Activated naive CD8-positive, alpha-beta T cell treated with anti-CD3 and anti-CD28 coated beads, Interleukin-2, amount 50 U/mL, for 16 hours (primary cell): Measurements from ENCODE around the gene PDGFD.

Experiments
- DNase-seq: peaks from one replicate; pipeline ENCODE4 v3.0.0-alpha.2; 2020; ENCODE audit warnings: low read depth, low spot score

The PDGFD gene

DNA sequence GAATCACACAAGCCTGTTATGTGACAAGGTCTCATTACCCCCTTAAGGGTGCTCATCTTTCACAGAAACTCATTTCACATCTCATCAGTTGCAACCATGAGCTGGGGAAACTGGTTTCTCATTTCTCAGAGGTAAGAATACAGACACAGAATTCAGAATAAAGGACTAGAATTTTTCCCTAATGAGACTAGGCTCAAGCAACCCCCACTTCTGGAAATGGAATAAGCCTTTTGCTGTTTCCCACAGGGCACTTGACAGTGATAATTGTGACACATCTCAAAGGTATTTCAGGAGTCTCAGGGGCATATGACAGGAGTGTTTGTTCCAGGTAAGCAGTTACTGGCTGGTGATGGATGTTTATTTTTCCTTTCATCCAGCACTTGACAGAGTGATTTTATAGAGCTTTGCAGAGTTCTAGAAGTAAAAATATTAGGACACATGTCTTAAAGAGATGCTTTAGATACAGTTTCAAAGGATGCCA, 240.5 kb downstream of the PDGFD start:
- no peak for DNase-seq

DNA sequence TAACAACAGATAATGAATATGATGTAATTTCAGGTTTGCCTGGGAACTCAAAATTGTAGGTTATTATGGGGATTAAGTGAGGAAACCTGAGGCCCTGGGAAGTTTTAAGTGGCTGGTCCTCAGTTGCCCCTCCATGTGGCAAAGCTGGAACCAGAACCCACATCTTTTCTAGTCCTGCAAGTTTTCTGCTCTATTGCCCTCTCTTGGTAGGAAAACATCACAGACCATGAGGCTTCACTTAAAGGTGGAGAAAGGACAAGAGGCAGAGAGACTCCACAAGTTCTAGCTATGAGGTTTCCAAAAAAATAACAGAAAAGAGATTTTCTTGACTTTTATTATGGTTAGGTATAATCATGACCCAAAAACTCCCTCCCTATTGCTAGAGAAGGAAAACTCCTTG, 243.0 kb downstream of the PDGFD start:
- DNase-seq: no peak

DNA sequence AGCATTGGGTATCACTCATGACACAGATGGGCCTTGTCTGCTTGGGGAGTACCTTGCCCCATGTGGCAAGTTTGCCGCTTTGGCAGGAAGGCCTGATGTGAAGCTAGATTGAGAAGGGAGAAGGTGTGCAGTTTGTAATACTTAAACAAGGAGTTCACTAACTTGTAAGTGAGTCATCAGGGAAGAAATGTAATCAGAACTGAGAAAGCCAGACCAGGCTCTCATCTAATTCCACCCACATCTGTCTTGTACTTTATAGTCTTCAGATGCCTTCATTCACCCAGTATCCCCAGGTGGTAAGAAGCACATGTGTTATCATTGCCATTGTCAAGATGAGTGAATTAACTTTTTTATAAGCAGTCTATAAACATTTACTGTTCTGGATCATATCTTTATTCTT, 243.5 kb downstream of the PDGFD start:
- no peak for DNase-seq

DNA sequence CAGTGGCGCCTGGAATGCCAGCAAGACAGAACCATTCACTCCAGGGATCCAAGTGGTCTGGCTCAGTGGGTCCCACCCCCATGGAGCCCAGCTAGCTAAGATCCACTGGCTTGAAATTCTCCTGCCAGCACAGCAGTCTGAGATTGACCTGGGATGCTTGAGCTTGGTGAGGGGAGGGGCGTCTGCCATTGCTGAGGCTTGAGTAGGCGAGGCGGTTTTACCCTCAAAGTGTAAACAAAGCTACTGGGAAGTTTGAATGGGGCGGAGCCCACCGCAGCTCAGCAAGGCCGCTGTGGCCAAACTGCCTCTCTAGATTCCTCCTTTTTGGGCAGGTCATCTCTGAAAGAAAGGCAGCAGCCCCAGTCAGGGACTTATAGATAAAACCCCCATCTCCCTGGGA, 253.2 kb downstream of the PDGFD start:
- no peak for DNase-seq

DNA sequence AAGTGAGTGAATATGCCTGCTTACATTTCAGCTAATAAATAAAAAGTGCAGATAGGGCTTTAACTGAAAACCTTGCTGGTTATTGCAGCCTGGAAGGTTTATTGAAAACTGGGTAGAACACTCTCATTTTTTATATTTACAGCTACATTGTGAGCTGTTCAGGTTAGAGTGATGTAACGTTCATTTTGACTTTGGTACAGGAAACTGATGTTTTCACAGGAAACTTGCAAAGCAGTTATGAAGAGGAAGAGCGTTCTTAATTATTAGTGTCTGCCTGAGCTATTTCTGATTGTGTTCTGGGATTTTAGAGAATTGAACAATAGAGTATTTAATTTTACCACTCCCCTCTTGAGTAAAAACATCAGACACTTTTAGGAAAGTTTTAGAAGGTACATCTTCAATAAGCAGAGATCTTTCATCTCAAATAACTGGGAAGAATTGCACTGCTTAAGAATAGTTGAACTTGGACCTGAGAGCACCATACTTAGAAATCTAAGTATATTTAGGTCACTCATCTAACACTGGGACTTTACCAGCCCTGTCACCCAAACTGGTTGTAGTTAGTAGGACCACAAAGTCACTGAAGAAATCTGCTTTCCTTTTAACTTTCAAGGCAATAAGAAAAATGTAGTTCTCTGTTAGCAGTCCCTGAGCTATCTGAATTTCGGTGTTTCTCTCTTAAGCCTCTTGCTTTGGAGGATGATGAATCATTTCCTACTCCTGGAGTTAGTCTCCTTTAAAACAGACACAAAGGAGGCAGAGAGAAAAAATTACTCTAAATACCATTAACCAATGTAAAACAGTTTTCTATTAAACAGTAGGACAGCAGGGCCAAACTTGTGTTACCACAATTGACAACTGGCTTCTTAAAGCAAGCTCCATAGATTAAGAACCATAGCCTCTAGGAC, 256.1 kb downstream of the PDGFD start:
- DNase-seq: no peak

DNA sequence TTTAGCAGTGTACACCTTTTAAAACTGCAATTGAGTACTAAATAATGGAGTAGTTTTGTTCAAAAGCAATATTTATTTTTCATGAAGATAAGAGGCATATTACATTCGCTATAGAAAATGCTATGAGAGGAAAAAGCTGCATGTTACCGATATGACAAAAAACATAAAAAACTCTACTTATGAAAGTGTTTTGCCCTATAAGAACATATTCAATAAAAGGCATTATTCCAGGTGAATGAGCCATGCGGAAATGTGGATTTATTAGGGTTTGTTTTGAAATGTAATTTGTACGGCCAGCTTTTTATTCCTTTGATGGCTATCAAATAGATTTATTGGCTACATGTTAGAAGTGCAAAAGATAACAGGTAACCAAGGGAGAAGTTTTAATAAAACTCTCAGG, 256.8 kb downstream of the PDGFD start:
- DNase-seq: no peak

DNA sequence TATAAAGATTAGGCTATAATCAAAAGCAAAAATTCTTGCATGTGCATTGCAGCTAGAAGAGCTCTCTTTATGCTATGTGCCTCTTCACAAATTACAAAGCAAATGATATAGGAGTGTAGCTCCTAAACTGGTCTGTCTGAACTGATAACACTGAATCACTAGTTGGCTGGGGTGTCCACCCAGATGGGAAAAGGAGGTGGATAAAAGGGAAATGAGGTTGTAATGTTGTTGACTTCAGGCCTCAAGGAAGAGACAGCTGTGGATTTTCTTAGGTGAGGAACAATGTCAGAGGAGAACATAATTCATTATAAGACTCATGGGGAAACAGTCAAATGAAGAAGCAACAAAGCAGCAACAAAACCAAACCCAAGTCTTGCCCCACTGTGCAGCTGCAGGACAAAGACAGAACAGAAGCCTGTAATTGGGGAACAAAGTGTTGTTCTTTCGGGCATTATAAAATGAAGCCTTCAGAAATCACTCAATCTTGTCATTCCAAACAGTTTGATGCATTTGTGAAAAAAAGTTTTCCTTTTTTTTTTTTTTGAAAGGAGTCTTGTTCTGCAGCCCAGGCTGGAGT, 257.6 kb downstream of the PDGFD start:
- no peak for DNase-seq

DNA sequence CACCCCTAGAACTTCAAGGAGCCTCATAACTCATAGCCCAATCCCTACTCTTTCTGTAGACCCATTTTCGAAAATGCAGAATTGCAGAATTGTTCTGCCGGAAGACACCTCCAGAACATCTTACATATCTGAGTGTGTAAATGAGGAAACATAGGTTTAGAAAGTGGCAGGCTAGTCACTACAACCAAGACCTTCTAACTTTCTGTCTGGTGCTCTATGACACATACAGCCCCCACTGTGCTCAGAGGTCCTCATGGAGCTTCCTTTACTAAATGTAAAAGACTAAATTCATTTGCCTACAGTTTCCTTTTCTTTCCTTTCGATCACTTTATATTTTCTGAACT, 259.7 kb downstream of the PDGFD start:
- no peak for DNase-seq

DNA sequence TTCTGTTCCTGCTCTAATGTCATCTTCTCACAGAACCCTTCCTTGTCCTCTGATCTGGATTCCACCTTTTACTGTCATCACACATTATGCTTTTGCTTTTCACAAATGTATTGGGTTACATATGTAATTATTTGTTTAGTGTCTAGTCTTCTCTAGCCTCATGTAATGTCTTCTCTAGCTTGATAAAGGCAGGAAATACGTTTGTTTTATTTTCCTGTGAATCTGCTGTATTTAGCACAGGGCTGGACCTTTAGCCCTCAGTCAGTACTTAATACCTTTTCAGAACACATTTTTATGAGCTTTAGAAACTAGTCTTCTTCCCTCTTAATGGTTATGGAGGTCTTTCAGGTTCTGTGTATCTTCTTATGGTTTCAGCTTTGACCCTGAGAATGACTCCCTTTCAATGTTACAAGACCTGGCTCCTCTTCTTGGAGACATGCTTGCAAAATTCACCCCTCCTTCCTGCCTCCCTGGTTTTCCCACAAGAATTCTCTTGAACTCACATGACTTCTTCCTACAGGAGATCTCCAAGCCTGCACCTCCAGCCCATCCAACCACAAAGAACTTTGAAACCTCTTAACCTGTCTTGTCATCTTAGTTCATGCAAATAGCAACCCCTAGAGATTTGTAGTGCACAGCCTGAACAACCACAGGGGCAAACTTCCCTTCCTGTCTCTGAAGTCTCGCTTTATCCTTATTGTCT, 260.2 kb downstream of the PDGFD start:
- DNase-seq: no peak

DNA sequence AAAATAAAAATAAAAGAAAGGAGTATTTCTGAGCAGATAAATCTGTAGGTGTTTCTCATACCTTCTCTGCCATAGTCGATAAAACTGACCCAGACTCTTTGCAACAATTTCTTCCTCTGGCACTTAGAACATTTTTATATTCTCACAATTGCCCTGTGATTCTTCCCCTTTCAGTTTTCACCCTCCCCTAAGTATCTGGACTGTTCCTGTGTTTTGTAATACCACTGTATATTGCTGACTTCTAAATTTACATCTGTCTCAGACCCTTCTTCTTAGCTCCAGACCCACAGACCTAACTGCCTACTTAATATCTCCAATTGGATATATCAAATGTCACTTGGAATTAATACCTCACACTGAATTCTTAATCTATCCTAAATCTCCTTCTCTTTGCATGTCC, 261.0 kb downstream of the PDGFD start:
- no peak for DNase-seq

DNA sequence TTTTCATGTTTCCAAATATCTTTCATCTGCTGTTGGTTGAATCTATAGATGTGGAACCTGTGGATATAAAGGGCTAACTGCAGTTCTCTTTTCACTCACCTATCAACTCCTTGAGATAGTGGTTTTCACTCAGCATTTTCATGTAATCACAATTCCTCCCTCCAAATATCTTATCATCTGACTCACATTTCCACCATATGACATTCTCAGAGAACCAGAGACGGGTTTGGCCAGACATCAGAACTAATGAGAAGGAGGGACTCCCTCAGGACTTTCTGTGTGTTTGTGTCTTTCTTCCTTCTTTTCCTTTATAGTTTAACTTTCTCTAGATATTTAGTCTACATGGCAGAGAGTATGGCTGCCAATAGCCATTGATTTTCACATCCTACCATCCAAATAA, 262.3 kb downstream of the PDGFD start:
- DNase-seq: no peak

DNA sequence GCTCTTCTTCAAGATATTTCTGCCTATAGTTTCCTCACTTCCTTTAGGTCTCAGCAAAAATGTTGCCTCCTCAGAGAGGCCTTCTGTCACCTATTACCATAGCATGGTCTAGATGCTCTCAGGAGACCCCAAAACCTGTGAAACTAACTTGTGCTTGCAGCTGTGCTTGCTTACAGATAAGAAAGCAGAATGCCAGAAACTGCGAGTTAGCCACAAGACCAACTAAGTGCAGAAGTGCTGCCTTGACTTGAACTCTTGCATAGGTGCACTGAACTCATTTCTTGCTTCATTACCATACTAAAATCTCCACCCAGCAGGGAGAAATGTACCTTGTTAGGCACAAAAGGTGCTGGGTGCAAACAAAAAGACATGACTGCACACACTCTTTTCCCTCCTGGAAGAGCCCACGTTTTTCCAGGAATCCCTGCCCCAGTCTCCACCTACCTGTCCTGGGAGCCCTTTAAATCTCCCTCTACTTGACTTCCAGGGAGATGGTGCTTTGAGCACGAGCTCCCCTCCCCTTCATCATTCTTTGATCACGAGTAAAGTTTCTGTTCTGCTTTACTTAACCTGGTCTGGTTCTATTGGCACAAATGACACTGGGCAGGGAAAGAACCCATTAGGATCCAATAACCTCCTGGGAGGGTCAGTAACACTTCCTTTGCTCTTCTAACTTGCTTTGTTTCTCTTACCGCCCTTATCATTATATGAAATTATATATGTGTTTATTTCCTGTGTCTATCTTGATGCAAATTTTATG, 265.2 kb downstream of the PDGFD start:
- no peak for DNase-seq

DNA sequence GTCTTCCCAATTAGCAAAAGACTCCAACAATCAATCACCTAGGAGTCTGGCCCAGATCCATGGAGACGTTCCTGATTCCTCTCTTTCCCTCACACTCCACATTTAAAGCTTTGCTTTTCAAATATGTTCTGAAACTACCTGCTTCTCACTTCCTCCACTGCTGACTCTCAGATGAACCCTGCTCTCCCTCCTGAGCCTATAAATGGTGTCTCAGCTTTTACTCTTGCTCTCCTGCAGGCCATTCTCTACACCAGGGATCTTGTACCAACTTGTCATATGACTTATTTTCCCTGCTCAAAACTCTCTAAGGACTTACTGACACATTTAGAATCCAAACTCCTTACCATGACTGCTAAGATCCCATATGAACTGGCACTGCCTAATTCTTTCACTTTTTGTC, 265.9 kb downstream of the PDGFD start:
- no peak for DNase-seq

DNA sequence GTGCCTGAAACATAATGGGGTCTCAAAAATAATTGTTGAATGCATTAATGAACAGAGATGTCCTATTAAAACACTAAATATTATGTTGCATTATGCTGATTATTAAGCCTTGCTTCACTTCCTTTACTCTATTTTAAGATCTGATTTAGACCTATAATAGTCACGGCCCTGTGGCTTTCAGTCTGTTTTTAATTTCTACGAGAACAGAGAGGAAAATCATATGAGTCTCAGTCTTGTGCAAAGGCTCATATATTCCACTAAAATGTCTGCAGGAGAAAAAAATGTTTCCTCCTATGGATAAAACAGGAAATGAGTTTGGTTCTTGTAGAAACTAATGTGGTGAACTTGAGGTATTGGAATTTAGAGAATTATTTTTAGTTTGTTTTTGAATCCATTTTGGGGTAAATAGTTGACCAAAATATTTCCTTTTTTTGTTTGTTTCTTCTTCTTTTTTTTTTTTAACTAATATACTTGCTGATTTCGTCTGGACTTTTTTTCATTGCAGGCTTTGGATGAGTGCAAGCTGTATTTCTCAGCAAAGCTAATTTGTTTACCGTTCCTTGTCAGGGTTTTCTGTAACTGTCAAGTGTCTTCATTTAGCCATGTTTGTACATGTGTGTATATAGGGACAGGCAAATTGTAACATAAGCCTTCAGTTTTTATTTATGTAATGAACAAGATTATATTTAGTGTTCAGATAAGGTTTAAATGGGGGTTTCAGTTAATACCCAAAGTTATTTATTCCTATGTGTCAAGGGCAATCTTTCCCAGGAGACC, 266.6 kb downstream of the PDGFD start:
- DNase-seq: no peak

DNA sequence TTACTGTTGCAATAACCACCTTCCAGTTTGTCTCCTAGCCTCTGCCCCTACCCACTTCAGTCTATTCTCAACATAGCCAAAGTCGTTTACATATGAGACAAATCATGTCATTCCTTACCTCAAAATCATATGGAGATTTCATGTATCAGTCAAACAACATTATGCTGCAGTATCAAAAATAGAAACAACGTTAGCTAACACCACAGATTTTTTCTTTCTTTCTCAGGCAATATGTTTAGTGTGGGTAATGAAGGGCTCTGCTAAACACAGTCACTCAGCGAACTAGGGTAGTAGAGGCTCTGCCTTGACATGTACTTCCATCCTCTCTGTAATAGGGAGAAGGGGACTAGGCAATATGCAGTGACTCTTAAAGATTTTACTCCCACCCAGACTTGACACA, 268.8 kb downstream of the PDGFD start:
- DNase-seq: no peak

DNA sequence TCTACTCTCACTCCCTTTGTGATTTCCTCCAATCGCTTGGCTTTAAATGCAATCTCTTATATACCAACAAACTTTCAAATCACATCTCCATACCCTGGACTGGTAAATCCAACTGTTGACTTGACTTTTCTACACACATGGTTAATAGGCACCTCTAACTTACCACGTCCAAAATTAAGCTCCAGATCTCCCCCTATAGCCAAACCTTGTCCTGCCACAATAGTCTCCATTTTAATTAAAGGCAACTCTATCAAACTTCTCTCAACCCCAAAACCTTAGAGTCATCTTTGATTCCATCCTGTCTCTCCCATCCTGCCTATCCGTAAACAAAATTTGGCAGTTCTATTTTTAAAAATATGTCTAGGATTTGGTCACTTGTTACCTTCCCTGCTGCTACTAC, 269.3 kb downstream of the PDGFD start:
- DNase-seq: no peak

DNA sequence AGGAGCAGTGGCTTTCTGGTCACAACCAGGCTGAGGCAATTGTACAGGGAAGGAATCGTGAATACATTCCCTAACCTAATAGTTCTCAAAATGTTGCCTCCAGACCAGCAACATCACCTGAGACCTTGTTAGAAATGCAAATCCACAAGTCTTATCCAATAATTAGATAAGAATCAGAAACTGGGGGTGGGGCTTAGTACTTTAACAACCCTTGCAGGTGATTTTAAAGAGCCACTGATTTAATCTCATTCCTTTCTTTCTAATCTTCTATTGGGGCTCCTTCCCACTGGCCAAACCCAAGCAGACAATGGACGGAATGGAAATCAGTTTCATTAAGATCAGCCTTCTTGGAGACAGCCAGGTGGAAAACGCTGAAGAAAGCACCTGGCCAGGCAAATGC, 269.9 kb downstream of the PDGFD start:
- DNase-seq: no peak

DNA sequence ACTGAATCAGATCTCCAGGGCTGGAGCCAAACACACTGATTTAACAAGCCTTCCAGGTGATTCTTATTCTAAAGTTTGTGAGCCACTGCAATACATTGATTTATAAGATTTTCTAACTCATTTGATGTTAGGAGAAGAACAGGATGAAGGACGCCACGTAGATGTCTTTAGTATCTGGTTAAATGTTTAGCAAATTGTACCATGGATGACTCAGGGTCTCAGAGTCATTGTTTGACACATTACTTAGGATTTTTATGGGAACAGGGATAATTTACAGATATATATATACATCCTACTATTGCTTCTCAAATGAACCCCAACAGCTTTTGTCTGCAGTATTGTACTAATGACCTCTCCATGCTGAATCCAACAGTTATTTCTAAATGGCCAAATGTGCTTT, 270.6 kb downstream of the PDGFD start:
- DNase-seq: no peak

DNA sequence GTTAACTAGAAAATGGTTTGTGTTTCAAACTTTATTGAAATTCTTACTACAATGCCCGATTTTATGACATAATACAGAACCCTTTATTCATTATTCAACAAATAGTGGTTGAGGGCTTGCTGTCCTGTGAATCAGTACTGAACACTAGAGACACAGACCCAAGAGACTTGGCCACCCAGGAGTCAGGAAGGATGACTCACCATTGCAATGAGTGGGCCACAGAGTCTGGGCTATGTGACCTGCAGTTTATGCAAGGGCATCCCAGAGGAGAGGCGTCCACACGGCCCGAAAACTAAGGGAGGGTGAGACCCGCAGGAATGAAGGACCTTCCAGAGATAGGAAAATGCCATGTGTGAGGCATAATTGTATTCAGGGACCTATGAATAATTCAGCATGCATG, 271.3 kb downstream of the PDGFD start:
- DNase-seq: no peak

DNA sequence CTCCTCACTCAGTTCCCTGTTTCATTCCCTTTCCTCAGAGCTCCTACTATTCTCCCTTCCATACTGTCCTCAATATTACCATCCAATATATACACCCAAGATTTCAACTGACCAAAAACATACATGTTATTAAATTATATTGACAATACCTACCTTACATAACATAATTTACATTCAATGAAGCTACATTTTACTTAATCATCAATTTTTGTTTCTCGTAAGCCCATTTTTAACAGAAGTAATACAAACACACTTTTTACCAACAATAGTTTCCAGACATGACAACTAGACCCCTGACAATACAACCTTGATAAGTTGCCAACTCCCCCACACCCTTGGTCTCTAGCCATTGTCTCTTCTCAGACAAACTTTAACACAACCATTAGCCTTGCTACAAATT, 273.3 kb downstream of the PDGFD start:
- no peak for DNase-seq

DNA sequence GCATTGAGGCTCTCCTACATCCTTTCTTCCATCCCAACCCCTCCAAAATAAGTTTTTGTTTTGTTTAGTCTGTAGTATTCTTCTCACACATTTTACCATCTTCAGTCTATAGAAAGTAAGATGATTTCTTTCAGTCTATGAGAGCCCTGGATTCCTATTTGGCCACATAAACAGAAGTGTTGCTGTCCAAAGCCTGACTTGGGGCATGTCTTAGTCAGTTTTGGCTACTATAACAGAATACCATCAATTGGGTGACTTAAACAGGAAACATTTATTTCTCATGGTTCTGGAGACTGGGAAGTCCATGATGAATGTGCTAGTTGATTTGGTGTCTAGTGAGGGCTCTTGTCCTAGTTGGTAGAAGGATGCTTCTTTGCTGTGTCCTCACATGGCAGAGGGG, 274.3 kb downstream of the PDGFD start:
- DNase-seq: no peak
